GM19372 (cell line): Measurements from ENCODE around the gene C1QA.

Experiments used
- ATAC-seq: cut with Tn5 transposase; IDR thresholded peaks from one replicate; pipeline ENCODE4 v1.9.1; 2021; ENCODE audit warnings: mild to moderate bottlenecking, low read depth, moderate library complexity; ENCODE audit not compliant: unreplicated experiment

C1QA gene, protein sequence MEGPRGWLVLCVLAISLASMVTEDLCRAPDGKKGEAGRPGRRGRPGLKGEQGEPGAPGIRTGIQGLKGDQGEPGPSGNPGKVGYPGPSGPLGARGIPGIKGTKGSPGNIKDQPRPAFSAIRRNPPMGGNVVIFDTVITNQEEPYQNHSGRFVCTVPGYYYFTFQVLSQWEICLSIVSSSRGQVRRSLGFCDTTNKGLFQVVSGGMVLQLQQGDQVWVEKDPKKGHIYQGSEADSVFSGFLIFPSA

DNA sequence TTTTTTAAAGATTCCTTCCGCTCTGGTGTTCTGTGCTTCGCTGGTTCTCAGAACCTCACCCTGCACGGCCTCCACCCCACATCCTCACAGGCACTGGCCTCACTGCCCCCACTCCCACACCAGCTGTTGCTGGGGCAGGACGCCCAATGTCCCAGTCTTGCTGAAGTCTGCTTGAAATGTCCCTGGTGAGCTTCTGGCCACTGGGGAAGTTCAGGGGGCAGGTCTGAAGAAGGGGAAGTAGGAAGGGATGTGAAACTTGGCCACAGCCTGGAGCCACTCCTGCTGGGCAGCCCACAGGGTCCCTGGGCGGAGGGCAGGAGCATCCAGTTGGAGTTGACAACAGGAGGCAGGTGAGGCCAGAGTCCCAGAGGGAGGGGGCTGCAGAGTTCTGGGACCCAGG is at the start of gene C1QA:
TSS of gene C1QA (plus strand) at position 276 of the 400 bp plus-strand sequence. CDS start 989 bp downstream, outside the sequence.
- no peak for ATAC-seq

DNA sequence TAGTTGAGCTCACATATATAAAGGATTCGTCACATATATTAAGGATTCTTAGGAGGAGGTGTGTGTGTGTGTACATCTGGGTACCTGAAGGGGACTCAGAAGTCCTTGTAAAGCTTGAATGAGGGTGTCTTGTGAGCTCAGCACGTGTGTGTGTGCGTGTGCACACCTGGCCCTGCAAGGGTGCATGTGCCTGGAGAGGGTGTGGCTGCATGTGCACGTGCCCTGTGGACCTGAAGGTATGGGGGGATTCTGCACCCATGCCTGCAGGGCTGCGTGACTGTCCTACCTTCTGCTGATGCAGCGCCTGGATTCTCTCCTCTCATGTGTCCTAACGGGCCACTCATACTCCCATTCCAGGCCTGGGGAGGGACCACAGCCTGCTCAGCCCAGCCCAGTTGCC is 49.2 kb upstream of the C1QA start:
- ATAC-seq = no peak

DNA sequence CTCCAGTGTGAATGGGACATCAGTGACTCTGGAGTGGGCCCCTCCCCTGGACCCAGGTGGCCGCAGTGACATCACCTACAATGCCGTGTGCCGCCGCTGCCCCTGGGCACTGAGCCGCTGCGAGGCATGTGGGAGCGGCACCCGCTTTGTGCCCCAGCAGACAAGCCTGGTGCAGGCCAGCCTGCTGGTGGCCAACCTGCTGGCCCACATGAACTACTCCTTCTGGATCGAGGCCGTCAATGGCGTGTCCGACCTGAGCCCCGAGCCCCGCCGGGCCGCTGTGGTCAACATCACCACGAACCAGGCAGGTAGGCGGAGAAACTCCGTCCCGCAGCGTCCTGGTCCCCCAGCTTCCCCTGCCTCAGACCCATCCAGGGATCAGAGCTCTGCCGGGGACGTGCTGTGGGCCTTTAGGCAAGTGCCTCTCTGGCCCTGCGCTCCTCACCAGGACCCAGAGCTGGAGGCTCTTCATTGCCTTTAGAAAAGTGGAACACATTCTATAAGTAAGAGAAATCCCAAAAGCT is 47.5 kb upstream of the C1QA start:
- ATAC-seq = no peak

DNA sequence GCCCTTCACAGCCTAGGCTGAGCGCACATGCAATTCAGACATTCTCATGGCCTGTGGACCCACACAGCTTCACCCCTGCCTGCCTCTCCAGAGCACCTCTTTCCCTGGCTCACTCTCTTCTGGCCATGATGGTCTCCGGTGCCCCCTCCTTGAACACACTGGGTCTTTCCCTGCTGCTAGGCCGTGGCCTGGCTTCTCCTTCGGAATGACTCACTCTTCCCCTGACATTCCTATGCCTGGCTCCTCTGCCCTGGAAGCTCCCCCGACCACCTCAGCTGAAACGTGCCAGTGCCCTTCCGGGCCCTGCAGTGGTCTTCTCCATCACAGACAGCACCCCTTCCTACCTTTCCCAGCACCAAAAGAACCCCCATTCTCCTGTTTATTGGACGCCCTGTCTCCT is 44.9 kb upstream of the C1QA start:
- ATAC-seq = no peak

DNA sequence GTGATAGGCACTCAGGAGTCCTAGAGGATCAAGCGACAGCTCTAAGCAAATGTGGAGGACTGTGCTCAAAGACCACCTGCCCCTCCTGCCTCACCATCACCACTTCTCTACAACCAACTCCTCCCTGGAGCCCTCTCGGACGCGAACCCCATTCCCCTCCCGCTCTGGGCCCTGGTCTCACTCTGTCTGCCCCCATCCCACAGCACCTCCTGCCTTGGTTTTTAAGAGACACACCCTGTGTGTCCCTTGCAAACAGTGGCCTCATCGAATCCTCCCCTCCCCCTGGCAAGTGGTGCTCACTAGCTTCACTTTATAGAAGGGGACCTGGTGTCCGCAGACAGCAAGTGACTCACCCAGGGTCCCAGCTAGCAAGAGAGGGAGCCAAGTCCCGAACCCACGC is 44.4 kb upstream of the C1QA start:
- ATAC-seq = no peak

DNA sequence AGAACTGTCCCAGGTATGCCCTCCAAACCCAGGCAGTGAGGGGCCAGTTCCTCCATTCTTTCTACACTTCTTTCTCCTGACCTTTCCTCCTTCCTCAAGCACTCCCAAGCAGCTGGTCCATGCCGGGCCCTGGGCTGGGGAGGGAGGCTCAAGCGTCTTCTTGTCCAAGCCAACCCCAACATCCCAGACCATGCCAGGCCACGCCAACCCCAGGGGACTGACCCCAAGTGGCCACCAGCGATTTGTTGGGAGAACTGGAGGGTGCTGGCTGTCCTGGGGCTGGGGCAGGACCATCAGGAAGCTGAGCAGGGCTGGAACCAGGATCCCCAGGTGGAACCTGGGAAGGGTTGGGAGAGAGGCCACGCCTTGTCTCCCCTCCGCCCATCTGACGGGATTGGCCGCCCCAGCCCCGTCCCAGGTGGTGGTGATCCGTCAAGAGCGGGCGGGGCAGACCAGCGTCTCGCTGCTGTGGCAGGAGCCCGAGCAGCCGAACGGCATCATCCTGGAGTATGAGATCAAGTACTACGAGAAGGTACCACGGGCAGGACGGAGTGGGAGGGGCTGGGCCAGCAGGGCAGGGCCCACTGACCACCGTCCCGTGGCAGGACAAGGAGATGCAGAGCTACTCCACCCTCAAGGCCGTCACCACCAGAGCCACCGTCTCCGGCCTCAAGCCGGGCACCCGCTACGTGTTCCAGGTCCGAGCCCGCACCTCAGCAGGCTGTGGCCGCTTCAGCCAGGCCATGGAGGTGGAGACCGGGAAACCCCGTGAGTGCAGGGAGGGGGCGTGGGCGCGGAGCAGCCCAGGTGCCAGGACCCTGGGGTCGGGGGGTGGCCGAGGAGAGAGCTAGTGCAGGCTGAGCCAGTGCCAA is 43.3 kb upstream of the C1QA start:
- ATAC-seq = no peak

DNA sequence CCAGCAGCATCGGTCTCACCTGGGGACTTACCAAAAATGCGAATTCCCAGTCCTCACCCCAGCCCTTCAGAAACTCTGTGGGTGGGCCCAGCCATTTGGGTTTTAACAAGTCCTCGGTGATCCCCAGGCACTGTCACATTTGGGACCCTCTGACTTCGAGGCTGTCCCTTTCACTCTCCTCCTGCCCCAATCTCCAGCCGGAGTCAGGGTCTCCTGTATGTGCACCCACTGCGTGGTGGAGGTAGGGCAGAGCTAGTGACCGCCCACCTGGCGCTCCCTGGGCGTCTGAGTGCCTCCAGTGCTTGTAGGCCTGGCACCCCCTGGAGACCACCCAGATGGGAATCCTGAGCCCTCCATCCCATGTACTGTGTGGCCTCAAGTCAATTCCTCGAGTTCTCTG is 42.0 kb upstream of the C1QA start:
- ATAC-seq = no peak

DNA sequence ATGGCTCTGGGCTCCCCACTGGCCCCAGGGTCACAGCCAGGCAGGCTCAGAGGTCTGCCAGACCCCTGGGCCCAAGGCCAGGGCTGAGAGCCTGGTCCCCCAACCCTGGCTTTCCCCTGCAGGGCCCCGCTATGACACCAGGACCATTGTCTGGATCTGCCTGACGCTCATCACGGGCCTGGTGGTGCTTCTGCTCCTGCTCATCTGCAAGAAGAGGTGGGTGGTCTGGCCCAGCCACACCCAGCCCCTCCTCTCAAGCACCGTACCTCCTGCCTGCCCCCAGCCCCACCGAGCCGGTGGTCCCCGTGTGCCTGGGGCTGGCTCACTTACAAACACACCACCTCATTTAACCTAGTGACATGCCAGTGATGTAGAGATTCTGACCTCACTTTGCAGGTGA is 41.3 kb upstream of the C1QA start:
- no peak for ATAC-seq

DNA sequence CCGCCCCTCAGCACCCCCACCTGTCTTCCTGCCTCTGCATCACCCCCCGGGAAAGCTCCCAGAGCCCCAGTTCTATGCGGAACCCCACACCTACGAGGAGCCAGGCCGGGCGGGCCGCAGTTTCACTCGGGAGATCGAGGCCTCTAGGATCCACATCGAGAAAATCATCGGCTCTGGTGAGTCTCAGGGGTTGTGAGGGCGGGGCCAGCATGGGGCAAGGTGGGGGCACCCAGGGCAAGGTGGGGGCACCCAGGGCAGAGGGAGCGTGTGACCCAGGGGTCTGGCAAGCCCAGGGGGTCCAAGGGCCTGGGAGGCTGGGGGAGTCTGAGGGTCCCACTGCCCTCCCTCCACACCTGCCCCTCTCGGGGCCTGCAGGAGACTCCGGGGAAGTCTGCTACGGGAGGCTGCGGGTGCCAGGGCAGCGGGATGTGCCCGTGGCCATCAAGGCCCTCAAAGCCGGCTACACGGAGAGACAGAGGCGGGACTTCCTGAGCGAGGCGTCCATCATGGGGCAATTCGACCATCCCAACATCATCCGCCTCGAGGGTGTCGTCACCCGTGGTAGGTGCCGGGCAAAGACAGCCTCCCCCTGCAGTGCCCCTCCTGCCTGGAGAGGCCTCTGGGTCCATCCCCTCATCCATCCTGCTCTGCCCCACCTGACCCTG is 39.0 kb upstream of the C1QA start:
- ATAC-seq = no peak

DNA sequence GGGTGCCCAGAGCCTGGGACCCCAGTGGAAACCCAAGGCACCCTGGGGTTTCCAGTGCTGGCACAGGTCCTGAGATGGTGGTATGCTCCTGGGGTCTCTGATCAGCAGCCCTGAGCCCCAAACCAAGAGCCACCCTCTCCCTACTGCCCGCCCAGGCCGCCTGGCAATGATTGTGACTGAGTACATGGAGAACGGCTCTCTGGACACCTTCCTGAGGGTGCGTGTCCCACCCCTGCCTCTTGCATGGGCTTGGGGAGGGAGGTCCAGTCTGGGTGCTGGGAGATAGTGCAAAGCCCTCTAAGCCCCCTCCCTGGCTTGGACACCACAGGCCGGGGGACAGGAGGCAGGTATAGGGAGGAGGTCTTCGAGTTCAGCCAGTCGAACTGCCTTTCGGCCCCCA is 38.4 kb upstream of the C1QA start:
- no peak for ATAC-seq

DNA sequence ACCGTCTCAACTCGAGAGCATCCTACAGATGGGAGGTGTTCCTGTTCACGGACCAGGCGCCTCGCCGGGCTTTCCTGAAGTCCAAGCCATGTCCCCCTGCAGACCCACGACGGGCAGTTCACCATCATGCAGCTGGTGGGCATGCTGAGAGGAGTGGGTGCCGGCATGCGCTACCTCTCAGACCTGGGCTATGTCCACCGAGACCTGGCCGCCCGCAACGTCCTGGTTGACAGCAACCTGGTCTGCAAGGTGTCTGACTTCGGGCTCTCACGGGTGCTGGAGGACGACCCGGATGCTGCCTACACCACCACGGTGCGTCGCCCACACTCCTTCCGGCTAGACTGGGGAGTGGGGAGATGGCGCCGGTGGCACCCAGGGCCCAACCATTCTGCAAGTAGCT is 37.7 kb upstream of the C1QA start:
- no peak for ATAC-seq

DNA sequence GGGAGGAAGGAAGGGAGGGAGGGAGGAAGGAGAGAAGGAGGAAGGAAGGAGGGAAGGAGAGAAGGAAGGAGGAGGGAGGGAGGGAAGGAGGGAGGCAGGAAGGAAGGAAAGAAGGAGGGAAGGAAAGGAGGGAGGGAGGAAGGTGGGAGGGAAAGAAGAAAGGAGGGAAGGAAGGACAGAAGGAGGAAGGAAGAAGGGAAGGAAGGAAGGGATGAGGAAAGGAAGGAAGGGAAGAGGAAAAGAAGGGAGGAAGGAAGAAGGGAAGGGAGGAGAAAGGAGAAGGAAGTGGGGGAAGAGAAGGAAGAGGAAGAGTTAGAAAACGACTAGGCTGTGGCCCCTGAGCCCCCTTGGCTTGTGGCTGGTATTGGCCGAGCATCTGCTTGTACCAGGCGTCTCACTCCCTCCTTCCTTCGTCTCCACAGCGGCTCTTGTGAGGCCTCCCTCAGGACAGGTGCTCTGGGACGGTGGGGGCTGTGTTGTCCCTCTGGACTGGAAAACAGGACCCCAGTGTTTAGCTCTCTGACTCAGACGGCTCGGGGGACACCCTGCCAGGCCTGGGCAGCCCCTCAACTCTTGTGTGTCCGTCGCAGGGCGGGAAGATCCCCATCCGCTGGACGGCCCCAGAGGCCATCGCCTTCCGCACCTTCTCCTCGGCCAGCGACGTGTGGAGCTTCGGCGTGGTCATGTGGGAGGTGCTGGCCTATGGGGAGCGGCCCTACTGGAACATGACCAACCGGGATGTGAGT is 36.2 kb upstream of the C1QA start:
- ATAC-seq = no peak

DNA sequence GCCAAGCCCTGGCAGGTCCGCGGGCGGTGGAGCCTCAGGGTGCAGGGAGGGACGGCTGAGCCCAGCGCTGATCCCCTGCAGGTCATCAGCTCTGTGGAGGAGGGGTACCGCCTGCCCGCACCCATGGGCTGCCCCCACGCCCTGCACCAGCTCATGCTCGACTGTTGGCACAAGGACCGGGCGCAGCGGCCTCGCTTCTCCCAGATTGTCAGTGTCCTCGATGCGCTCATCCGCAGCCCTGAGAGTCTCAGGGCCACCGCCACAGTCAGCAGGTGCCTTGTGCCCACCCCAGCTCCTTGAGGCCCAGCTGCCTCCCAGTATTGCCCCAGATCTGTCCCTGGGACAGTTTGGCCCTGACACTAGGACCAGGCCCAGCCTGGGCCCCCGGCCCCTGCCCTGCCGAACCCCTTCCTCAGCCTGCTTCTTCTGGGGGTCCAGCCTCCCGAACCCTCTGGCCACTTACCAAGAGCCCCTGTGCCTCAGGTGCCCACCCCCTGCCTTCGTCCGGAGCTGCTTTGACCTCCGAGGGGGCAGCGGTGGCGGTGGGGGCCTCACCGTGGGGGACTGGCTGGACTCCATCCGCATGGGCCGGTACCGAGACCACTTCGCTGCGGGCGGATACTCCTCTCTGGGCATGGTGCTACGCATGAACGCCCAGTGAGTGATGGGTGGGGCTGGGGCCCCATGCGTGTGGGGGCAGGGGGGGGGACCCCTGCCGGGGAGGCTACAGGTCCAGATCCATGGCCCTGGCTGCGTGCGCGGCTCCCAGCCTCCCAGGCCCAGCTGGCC is 35.4 kb upstream of the C1QA start:
- ATAC-seq = no peak

DNA sequence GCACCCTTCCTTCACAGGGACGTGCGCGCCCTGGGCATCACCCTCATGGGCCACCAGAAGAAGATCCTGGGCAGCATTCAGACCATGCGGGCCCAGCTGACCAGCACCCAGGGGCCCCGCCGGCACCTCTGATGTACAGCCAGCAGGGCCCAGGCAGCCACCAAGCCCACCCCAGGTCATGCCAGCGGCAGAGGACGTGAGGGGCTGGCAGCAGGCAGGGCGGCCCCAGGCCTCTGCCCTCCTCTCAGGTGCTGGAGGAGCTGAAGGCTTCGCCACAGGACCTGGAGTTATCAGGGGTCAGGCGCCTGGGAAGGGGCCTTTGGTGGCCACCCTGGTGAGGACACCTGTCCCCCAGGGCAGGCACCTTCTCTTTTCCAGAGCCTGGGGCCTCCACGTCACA is 34.8 kb upstream of the C1QA start:
- no peak for ATAC-seq

DNA sequence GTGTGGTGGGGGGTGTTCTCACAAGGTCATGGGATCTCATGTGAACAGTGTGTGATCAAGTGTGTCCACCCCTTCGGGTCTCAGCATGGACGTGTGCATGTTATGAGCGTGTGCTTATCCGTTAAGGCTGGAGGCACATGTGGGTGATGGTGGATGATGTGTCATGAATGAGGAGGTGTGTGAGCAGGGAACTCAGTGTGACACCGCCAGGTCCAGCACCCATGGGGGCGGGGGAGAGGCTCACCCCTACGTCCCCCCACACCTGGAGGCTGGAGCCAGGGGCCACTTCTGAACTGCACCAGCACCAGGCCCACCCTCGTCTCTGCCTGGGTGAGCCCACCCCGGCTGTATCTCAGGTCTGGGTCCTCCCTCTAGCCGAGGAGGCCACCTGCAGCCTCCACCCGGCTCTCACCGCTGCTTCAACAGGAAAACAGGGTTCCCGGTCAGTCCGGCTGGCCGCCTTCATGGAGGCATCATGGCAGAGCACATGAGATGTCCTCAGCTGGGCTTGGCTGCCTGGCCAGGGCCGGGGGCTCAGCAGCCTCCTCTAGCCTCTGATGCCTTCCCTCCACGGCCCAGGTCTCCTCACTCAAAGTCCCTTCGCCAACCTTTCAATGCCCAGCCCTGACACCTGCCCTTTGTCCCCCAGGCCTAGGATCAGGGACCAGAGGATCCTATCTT is 34.2 kb upstream of the C1QA start:
- no peak for ATAC-seq

DNA sequence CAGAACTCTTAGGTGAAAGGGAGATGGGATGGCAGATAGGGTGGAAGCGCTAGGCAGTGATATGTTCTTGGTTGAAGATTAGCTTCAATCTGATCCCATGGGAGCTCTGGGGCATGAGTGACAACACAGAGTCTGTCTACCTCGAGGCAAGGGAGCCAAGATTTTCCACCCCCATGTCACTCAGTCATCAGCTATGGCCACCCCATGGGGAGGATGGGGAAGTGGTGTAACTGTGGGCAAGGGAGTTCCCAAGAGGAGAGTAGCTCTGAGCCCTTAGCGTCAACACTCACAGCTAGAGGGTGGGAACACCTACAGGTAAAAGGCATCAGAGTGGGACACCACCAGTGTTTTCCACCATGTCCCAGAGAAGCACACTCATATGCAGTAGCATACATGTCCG is 30.3 kb upstream of the C1QA start:
- ATAC-seq = no peak

DNA sequence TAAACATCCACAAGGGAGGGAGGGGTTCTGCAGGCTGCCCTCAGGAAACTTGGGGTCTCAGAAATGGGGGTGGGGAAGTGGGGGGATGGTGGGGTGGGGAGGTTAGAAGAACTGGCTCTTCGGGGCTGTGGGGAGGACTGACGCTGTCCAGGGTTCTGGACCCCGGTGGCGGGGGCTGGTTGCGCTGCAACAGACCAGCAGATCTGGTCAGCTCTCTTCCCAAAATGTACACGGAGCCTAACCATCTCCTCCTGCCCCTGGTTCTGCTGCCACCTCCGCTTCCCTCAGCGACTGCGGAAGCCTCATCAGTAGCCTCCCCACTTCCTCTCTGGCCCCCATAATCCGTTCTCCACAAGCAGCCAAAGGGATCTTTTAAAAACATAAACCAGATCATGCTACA is 29.3 kb upstream of the C1QA start:
- ATAC-seq = no peak

DNA sequence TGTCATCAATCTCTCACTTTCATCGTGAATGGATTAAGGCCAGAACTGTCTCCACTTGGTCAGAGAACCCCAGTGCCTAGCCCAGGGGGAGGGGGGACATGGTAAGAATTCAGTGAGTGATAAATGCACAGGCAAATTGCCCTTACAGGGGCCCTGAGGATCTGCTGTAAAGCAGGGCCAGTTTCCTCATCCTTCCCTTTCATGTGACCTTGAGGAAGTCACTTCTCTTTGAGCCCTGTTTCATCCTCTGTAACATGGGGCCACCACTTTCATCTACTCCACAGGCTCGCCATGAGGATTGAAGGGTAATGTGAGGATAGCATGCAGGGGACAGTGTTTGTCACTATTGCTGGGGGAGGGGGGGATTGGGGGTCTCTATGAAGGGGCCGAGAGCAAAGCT is 28.1 kb upstream of the C1QA start:
- ATAC-seq = no peak

DNA sequence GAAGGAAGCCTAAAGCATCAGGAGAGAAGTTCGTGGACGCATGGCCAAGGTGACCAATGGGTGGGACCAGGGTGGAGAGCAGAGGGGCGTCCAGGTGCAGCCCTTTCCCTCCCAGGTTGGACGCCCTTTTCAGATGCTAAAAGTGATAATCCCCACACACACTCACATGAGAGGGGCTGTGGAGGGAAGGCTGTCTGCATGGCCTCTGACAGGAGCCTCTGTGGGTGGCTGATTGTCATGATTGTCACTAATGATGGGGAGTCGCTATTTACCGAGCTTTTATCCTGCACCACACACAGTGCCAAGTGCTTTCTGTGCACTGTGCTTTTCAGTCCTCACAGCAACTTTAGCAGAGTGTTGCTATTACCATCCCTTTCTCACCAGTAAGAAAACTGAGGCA is 27.1 kb upstream of the C1QA start:
- no peak for ATAC-seq
